Muscle of leg (tissue), 11 donors: ENCODE data around the gene SPTB. TPM values are rescaled to one million over a fixed set of nuclear protein-coding genes. Genes with fewer than 3 reads are reported as not detected.

Source experiments
- DNase-seq: peaks from one replicate; pipeline ENCODE4 v3.0.0; 2013
- H3K27ac ChIP-seq: one replicate; pipeline ENCODE4 v1.5.1; 2013; ENCODE audit warnings: mild to moderate bottlenecking, low read length, control low read depth
- H3K27me3 ChIP-seq: one replicate; pipeline ENCODE4 v1.6.1; 2013; ENCODE audit warnings: low read length; ENCODE audit not compliant: control insufficient read depth, insufficient read depth
- H3K36me3 ChIP-seq: one replicate; pipeline ENCODE4 v1.6.1; 2013; ENCODE audit warnings: low read length; ENCODE audit not compliant: control insufficient read depth, insufficient read depth
- H3K4me1 ChIP-seq: one replicate; pipeline ENCODE4 v1.6.1; 2013; ENCODE audit warnings: low read length; ENCODE audit not compliant: control insufficient read depth, insufficient read depth
- H3K4me3 ChIP-seq: one replicate; pipeline ENCODE4 v1.5.1; 2013; ENCODE audit warnings: low read length, control low read depth
- H3K9me3 ChIP-seq: replicated peaks from 2 replicates; pipeline ENCODE4 v1.6.1; 2013; ENCODE audit warnings: low read depth, low read length; ENCODE audit not compliant: control insufficient read depth
- WGBS: methylation state at CpG from one replicate; pipeline ENCODE4 v1.1.5; 2013; ENCODE audit warnings: missing lambda C conversion rate; ENCODE audit not compliant: insufficient coverage; 5-methylcytosine and 5-hydroxymethylcytosine counted together
- polyA plus RNA-seq, 8 donors: library from polyadenylated mRNA; unstranded; fragments of 120-200 nt; gene quantifications; one replicate each; pipeline versions ENCODE4 v1.2.1 to v1.2.3, GENCODE V29; 2013; ENCODE audit warnings: inconsistent platforms in 1 of 8, low replicate concordance in 1 of 8; ENCODE audit not compliant: insufficient read length in 8 of 8, insufficient read depth in 1 of 8
- total RNA-seq: library from RNA; stranded (reverse); fragments of 120-200 nt; gene quantifications from one replicate; pipeline ENCODE4 v1.2.4, GENCODE V29; 2013

Gene SPTB
- total and polyA plus RNA-seq, 9 donors: 80.2 to 202 (median 126) TPM

DNA sequence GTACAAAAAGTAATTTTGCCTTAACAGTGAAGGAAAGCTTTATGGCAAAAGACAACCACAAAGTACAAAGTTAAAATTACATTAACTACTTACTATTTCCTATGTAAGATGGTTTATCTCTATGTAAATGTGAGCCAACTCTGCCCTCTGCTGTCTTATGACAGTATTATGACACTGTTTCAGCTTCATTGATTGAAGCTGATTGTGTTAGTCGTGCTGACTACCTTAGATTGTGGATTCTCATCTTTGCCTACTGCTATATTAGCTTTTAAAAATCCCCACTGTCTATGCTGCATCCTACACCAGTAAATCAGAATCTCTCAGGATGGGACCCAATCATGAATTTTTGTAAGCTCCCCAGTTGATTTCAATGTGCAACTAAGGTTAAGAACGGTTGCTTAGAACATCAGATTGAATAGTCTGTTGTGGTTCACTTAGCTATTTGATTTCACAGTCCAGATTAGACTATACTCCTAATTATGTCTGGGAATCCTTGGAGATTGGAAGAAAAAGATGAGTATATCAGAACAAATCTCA, 12.2 kb upstream of the SPTB start:
- H3K4me1 ChIP-seq: no peaks in the 10 kb centered on the region
- peaks cover 2% of the 10 kb centered on the region for H3K27me3 ChIP-seq
- no peak overlapping the region for H3K27ac ChIP-seq
- no peaks in the 10 kb centered on the region for H3K9me3 ChIP-seq
- DNase-seq: peak; percentile 74
- H3K4me3 ChIP-seq: no peak overlapping the region
- no peaks in the 10 kb centered on the region for H3K36me3 ChIP-seq
- no CpG with 5 or more reads among the region's 2 CpGs for WGBS

DNA sequence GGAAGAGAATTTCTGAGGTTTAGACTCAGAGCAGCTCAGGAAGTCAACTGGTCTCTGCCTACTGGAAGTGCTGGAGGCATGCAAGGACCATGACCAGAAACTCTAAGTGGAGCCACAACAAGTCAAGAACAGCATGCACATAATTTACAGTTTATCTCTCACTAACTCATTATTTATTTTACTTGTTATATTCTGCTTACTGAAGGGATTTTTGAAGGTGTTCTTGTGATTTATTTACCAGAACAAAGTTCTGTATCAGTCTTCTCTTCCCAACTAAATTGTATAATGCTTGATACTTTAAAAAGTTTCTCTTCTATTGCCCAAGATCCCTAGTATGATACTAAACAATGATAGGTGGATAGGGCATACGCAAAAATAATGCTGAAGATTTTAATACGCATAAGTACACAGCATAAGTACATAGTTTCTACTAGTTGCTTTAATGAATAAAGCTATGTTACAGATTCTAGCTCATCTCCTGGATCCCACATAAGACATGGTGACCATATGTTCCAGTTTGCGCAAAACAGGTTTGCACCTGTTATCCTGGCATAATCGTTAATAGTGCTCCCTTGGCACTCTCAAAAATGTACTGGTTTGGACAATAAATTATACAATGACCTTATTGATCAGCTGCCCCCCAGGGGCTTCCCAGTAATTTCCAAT, 11.6 kb upstream of the SPTB start:
- Histone ChIP-seq H3K36me3 (no peaks in the 10 kb centered on the region), H3K4me3 (no peak overlapping the region), H3K9me3 (no peaks in the 10 kb centered on the region), H3K4me1 (no peaks in the 10 kb centered on the region), H3K27ac (no peak overlapping the region), H3K27me3 (peaks cover 2% of the 10 kb centered on the region)
- DNase-seq: no peak
- WGBS: 60% methylated on average over 1 of the region's 4 CpGs

DNA sequence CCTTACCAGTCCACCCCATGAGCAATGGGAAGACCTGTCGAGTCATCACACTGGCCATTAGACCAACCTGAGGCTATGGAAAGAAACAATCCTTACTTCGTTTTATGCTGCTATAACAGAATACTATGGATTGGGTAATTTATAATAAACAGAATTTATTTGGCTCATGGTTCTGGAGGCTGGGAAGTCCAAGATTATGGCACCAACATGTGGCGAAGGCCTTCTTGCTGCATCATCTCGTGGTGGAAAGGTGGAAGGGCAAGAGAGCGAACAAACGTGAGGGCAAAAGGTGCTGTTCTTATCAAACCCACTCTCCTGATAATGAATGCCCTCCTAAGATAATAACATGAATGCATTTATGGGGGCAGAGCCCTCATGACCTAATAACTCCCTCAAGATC, 9.6 kb upstream of the SPTB start:
- Histone ChIP-seq H3K36me3 (no peaks in the 10 kb centered on the region), H3K9me3 (no peaks in the 10 kb centered on the region), H3K27ac (no peak overlapping the region), H3K27me3 (peaks cover 2% of the 10 kb centered on the region), H3K4me1 (no peaks in the 10 kb centered on the region), H3K4me3 (no peak overlapping the region)
- no CpG with 5 or more reads among the region's 6 CpGs for WGBS
- no peak for DNase-seq

DNA sequence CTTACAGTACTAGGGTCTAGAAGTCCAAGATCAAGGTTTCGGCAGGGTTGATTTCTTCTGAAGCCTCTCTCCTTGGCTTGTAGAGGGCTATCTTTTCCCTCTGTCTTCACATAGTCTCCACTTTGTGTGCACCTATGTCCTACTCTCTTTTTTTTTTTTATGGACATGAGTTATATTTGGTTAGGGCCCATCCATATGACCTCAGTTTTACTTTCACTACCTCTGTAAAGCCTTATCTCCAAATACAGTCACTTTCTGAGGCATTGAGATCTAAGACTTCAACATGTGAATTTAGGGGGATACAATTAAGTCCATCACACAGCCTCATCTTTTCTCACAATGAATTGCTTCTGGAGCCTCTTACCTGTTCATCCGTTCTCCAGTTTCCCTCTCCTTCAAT, 5.9 kb upstream of the SPTB start:
- no peak for DNase-seq
- H3K36me3 ChIP-seq: no peaks in the 10 kb centered on the region

DNA sequence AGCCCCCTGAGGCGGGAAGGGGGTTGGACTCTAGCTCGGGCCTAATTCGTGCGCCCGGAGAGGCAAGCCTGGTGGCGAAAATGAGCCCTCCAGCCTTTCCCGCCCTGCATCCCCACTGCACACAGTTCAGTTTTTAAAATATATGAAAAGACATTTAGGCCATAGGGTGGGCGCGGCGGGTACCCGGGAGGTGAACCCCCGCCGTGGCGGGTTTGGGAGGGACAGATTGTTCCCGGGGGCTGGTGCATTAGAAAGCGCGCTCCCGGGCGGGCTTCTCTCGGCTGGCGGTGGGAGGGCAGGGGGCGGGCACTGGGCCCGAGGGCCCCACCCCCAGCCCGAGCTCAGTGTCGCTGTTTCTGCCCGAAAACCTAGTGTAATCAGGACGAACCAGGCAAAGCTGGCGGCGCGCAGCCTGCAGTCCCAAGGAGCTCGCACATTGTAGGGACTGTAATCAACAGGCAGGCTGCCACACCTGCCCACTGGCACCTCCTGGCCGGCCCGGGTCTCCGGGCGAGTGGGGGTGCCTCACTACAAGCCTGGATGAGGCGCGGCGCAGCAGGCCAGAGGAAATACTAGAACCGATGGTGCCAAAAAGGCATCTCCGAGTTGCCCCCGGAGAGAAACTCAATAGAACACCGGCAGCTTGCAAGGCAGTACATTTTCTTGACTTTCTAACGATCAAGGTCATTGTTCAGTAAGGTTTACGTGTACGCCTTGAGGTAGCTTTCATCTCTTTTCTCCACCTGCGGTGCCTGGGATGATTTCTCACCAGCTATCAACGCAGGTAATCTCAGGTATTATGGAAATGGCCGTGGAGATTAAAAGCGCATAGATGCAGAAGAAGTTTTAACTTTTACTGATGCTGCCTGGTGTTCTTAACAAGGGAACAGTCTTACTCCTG, 764 bp upstream of the SPTB start:
- H3K4me1 ChIP-seq: peaks cover 14% of the 10 kb centered on the region
- no peaks in the 10 kb centered on the region for H3K36me3 ChIP-seq
- peaks cover 51% of the 10 kb centered on the region for H3K27me3 ChIP-seq
- no peaks in the 10 kb centered on the region for H3K9me3 ChIP-seq
- peak; percentile 42 for DNase-seq
- peak overlapping the region; percentile 57 for H3K27ac ChIP-seq
- H3K4me3 ChIP-seq: peak overlapping the region; percentile 57
- WGBS: 2% methylated on average over 37 of the region's 49 CpGs

More for the DNA sequence above, 5.9 kb upstream of the SPTB start:
- no peak overlapping the region for H3K27ac ChIP-seq
- H3K27me3 ChIP-seq: peaks cover 21% of the 10 kb centered on the region
- 100% methylated on average over 1 of the region's 2 CpGs for WGBS
- peaks cover 3% of the 10 kb centered on the region for H3K4me1 ChIP-seq
- H3K4me3 ChIP-seq: no peak overlapping the region
- no peaks in the 10 kb centered on the region for H3K9me3 ChIP-seq

DNA sequence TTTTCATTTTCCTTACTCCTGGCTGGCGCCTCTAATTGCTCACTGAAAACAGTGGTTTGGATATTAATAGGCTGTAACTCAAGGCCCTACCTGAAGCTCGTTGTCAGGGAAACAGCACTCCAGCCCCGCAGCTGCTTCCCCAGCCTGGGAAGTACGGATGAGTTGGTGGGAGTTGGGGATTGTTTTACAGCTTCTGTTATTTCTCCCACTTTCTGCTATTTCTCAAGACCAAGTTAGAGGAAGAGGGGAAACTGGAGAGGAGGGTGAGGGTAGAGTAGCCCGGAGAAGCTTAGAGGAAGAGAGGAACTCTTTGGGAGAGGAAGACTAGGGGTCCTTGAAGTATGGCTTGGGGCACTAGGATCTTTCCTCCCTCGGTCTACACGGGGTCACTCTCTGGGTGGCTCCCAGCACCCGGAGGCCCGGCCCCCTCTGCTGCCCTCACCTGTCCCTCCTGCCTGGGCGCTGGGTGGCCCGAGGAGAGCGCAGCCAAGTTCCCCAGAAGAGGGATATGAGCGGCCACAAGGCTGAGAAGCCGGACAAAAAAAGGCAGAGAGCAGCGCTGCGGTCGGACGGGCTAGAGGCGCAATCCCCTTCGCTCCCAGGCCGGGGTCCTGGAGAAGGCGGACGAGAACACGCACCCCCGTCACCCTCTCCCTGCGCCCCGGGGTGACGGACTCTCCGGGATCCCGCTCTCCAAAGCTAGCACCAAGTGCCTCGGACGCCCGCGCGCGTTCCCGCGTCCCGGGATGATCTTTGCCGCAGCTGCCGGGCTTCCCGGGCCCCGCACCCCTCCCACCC, 671 bp downstream of the SPTB start:
- H3K4me1 ChIP-seq: peaks cover 14% of the 10 kb centered on the region
- peaks cover 50% of the 10 kb centered on the region for H3K27me3 ChIP-seq
- no peaks in the 10 kb centered on the region for H3K9me3 ChIP-seq
- peak overlapping the region; percentile 74 for H3K27ac ChIP-seq
- DNase-seq: peak; percentile 14
- peak overlapping the region; percentile 57 for H3K4me3 ChIP-seq
- under 1% methylated on average over 36 of the region's 43 CpGs for WGBS
- no peaks in the 10 kb centered on the region for H3K36me3 ChIP-seq

DNA sequence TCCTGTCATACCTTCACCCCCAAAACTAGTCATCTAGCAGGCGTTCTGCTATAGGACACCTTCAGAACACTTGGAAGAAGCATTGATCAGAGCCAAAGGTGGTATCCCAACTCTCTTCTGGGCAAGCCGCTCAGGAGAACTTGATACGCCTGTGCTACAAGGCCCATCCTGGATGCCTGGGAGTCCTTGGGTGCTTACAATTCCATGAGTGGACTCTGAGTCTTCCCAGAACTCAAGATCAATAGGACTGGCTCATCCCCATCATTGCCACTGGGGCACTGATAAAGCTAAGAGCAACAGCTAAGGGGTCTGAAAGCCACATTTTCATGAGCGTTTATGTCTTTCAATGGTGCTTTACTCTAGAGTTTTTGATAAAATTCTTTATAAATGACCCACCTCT, 1.9 kb downstream of the SPTB start:
- 93% methylated on average over 2 of the region's 4 CpGs for WGBS
- Histone ChIP-seq H3K9me3 (no peaks in the 10 kb centered on the region), H3K27ac (peak overlapping the region; percentile 74), H3K4me1 (peaks cover 14% of the 10 kb centered on the region), H3K27me3 (peaks cover 47% of the 10 kb centered on the region), H3K36me3 (no peaks in the 10 kb centered on the region), H3K4me3 (peak overlapping the region; percentile 14)
- peak; percentile 64 for DNase-seq

DNA sequence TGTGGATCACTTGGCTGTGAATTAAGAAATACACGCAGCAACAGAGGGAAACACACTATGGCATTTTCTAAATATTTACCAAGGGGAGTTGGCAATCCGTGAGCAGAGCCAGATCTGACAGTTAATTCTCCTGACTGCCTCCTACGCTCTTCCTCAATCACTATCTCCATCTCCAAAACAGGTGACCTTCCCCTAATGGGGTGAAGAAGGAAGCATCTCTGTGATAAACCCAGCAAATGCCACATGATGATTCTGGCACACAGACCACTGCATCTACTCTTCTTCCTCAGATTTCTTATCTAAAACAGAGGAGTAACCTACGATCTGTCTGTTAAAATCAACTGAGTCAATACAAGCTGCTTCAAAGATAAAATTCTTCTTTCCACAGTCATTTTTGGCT, 4.4 kb downstream of the SPTB start:
- Histone ChIP-seq H3K4me1 (peaks cover 9% of the 10 kb centered on the region), H3K4me3 (no peak overlapping the region), H3K27me3 (peaks cover 30% of the 10 kb centered on the region), H3K9me3 (no peaks in the 10 kb centered on the region), H3K27ac (no peak overlapping the region), H3K36me3 (no peaks in the 10 kb centered on the region)
- DNase-seq: no peak
- WGBS: 25% methylated on average over 1 of the region's 4 CpGs

DNA sequence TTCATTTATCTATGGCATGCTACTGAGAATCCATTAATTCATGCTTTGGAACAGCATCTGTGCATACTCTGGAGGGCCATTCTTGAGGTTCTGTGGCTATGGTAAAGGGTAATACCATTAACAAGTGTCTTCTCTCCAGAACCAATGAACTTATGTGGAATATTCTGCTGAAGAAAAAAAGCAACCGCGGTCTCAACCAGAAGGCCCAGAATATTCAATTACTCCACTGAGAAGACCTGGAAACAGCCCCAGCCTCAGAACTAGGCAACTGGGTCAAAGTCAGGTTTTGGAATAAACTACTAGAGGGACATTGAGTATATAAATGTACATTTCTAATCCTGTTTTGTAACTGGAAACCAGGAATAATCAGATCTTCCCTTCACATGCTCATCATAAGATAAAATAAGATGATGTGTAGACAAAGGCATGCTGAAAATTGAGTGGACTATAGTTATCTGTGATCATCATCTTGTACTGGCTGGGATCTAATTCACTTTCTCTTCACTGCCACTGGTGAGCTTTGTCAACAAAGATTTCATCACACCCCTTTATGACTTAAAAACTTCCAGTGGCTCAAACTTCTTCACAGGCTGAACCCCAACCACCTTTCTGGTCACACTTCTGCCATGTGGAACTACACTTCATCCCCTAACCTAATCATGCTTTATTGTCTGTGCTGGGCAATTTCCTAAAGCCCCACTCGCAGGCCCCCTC, 6.0 kb downstream of the SPTB start:
- Histone ChIP-seq H3K4me3 (no peak overlapping the region), H3K27ac (no peak overlapping the region), H3K36me3 (no peaks in the 10 kb centered on the region), H3K27me3 (peaks cover 15% of the 10 kb centered on the region), H3K4me1 (no peaks in the 10 kb centered on the region), H3K9me3 (no peaks in the 10 kb centered on the region)
- no peak for DNase-seq
- 78% methylated on average over 1 of the region's 3 CpGs for WGBS
